HG03097 (cell line): ENCODE results near the gene CRTC2.
"Not testable (repeated sequence)": the region's sequence is repeated elsewhere in the genome, so short reads cannot be mapped to it uniquely, and the experiment has no call there.

Source experiments
- ATAC-seq: cut with Tn5 transposase; IDR thresholded peaks from one replicate; pipeline ENCODE4 v1.9.1; 2021; ENCODE audit not compliant: unreplicated experiment, low FRiP score

The CRTC2 gene

GRCh38 chr1:153958111-153958960 lies at the start of gene CRTC2:
Gene CRTC2, minus strand, starts transcription at chr1:153958612. Its CDS starts 115 bp downstream, at chr1:153958497.
- peak; percentile 70 for ATAC-seq

DNA sequence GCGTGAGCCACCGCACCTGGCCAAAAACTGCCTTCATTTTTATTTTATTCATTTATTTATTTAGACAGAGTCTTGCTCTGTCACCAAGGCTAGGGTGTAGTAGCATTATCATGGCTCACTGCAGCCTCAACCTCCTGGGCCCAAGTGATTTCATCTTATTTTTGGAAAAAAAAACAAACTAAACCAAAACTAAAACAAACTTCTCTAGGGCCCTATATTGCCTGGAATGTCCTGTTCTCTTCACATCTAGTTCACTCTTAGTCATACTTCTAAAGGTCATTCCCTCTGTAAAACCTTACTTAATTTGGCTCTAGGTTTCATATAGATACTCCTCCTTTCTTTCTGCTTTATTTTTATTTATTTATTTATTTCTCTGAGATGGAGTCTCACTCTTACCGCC lies 47.7 kb upstream of the CRTC2 start:
- ATAC-seq, result no peak

GRCh38 chr1:154000420-154000819 lies 42.0 kb upstream of the CRTC2 start:
- ATAC-seq, result no peak

DNA sequence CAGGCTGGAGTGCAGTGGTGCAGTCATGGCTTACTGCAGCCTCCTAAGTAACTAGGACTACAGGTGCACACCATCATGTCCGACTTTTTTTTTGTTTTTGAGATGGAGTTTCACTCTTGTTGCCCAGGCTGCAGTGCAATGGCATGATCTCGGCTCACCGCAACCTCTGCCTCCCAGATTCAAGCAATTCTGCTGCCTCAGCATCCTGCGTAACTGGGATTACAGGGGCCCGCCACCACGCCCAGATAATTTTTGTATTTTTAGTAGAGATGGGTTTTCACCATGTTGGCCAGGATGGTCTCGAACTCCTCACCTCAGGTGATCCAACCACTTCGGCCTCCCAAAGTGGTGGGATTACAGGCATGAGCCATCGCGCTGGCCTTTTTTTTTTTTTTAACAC lies 38.5 kb upstream of the CRTC2 start:
- not testable (repeated sequence) for ATAC-seq

- no peak for ATAC-seq
Observed at GRCh38 chr1:153995640-153996039, 37.2 kb upstream of the CRTC2 start.

- ATAC-seq, result no peak
Observed at GRCh38 chr1:153995202-153995601, 36.8 kb upstream of the CRTC2 start.

GRCh38 chr1:153991806-153992205 lies 33.4 kb upstream of the CRTC2 start:
- no peak for ATAC-seq

DNA sequence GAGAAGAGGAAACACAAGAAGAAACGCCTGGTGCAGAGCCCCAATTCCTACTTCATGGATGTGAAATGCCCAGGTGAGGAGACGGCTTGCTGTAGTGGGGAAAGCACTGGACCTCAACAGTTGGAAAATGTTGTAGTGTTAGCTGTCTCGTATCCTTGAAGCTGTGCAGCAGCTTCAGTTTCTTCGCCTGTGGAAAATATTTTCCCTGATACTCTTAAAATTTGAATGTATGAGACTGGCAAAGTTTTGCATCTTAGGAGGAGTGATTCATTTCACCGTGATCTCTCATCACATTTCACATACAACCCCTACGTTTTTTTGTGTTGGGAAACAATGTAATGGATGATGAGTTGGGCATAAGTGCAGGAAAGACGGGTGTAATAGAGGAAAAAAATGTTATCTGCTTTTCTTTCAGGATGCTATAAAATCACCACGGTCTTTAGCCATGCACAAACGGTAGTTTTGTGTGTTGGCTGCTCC lies 32.8 kb upstream of the CRTC2 start:
- ATAC-seq, result no peak

DNA sequence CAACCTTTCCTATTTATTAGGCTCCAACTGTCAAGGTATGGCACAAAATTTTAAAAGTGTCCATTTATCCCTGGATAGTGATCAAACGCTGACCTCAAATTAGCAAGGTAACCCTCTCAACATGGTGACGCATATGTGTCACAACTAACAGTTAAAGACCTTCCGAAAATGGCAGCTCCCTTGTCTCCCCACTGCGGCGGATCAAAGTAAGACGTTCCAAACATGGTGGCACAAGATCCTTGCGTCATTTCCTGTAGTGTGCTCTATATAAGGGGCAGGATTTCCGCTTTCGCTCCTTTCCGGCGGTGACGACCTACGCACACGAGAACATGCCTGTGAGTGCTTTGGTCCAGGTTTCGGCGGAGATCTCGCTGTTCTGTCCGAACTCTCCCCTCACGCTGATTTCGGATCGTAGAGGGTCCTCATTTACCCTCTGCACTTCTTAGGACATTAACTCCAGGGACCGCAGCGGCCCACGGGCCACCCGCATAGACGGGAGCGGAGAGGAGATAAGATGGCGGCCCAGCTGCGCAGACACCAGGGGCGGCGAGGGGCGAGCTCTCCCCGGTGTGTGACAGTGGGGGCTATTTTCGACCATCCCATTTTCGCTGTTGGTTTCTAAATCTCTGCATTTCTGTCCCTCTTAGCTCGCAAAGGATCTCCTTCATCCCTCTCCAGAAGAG lies 32.2 kb upstream of the CRTC2 start, which contains the start of gene RPS27:
TSS of gene RPS27 (plus strand) at position 295 of the 683 bp plus-strand sequence. CDS start at position 330, 35 bp downstream.
- ATAC-seq, result peak; percentile 81

DNA sequence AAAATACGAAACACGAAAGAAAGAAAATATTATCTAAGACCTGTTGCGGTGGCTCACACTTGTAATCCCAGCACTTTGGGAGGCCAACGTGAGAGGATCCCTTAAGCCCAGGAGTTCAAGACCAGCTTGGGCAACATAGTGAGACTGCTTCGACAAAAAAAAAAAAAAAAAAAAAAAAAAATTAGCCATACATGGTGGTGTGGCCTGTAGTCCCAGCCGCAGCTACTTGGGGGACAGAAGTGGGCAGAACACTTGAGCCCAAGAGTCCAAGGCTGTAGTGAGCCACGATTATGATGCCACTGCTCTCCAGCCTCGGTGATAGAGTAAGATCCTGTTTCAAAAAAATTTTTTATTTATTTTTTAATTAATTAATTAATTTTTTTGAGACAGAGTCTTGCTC lies 29.2 kb upstream of the CRTC2 start:
- ATAC-seq, result no peak

DNA sequence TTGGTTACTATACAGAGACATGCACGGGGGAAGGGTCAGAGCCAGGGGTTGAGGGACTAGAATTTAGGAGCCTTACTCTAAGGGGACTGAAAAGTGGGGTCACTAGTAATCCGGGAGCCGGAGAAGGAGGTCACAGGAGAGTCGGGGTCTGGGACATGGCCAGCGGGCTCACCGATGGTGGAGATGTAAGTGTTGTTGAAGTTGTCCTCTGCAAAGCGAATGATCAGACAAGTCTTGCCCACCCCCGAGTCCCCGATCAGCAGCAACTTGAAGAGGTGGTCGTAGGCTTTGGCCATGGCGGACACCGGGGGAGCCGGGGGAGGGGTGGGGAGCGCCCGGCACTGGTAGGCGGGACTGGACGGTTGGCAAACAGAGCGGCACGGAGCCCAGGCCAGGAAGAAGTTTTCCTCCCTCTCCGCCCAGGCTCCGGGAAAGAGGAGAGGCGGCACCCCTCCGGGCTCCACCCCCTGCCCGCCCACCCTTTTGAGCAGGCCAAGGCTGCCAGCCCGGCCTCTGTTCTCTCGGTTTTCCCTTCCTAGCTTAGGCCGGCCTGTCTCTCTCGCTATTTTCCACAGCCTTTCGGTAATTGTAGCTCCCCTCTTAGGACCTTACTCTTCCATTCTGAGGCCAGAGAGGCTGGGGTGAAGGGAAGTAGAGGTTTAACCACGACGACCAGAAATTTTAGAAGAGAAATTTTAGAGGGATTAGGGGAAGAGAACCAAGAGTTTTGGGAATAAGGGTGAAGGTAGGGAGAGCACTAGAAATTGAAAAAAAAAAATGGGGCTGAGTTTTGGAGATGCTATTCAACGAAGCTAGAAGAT lies 27.7 kb upstream of the CRTC2 start, which contains the start of gene RAB13:
TSS of gene RAB13 (minus strand) at position 399 of the 821 bp plus-strand sequence. CDS start at position 296, 103 bp downstream.
- no peak for ATAC-seq

DNA sequence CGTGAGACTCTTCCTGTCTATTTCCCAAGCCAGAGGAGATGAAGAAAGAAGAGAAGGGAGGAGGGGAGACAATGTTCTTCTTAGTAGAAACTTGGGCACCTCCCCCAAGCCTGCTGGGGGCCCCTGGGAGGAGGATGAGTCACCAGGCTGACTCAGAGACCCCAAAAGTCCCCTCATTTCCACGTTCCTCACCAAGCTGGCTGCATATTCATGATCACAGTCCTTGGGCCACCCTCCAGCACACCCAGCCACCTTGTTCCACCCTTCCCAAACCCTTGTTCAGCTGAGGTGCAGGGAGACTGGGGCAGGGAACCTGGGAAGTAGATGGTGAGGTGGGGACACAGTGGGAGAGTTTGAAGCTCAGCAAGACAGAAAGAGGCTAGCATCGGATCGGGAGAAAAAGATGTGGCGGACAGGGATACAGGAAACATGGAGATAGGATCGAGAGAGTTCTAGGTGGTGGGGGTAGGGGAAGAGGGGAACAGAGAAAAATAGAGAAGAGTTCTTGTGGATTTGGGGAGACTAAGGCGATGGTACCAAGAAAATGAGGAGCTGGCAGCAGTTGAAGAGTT lies 27.0 kb upstream of the CRTC2 start:
- ATAC-seq, result no peak

DNA sequence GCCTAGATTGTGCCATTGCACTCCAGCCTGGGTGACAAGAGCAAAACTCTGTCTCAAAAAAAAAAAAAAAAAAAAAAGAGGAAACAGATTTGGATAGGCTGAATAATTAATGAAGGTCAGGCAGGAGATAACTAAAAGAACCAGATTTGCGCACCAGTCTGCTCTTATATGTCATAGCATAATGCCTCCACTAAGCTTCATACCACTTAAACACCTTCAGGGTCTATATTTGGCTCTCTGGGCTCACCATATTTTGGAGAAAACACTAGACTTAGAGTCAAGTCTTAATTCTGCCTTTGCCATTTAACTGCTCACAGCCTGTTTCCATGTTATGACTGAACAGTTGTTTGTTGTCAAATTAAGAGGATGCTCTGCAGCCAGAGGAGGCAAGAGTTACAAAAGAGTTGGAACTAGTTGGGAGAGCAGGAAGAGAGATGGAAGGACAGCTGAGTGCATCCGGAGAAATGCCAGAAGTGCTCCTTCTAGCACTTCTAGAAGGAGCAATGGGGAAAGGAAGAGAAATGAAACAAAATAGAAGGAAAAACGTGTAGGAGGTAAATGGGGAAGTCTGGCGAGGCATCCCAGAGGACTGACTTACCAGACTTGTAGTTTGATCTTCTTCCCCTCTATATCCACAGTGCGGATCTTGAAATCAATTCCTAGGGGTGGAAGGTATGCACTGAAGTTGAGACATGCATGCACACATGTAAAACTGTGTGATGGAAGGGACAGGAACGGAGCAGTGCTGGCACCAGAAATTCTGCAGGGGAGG lies 25.9 kb upstream of the CRTC2 start:
- ATAC-seq, result no peak

DNA sequence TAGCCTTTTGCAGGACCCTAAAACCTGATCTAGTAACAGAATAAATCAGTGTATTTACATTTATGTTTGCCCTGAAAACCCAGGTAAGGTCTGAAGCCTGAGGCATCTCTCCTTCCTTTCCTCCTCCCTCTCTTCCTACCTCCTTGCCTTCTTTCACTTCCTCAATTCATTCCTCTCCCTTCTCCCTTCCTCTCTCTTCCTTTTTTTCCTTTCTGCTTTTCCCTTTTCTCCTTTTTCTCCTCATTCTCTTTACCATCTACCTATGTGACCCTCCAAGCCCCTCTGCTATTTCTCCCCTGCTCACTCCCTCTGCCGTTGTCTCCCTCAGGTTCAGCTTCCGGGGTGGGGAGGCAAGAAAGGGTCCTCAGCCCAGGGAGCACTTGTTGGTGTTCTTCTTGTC lies 23.3 kb upstream of the CRTC2 start:
- not testable (repeated sequence) for ATAC-seq

DNA sequence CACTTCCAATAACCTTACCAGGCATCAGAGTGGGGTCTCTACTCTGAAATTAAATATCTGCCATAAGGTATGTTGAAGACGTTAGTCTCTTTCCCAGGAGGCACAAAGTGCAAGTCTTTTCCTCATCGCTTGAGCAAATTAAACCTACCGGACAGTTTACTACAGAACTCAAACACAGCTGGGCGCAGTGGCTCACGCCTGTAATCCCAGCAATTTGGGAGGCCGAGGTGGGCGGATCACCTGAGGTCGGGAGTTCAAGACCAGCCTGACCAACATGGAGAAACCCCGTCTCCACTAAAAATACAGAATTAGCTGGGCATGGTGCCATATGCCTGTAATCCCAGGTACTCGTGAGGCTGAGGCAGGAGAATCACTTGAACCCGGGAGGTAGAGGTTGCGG lies 20.7 kb upstream of the CRTC2 start:
- not testable (repeated sequence) for ATAC-seq

- ATAC-seq, result no peak
Observed at GRCh38 chr1:153978274-153978909, 20.0 kb upstream of the CRTC2 start.

GRCh38 chr1:153977250-153978240 lies 19.1 kb upstream of the CRTC2 start, which contains the start of gene JTB:
Gene JTB, minus strand, starts transcription at chr1:153977674. Its CDS starts 422 bp downstream, at chr1:153977252.
- peak; percentile 60 for ATAC-seq

GRCh38 chr1:153976819-153977249 lies 18.4 kb upstream of the CRTC2 start:
- ATAC-seq, result no peak
